CD4-positive, alpha-beta memory T cell (primary cell): Measurements from ENCODE around the gene TNFAIP3. TPM values are rescaled to one million over a fixed set of nuclear protein-coding genes. Genes with fewer than 3 reads are reported as not detected.
A peak's percentile ranks its signal among the peaks of the same experiment; 100 is the strongest.
"Not testable (repeated sequence)": the region's sequence is repeated elsewhere in the genome, so short reads cannot be mapped to it uniquely, and the experiment has no call there.

Source experiments
- CTCF ChIA-PET: fragments of 350-600 bp; sonication (Branson Sonifier 250); formaldehyde crosslinking; loops from one replicate; lab custom pipeline; 2021; ENCODE audit warnings: inconsistent platforms; ENCODE audit not compliant: partially characterized antibody; lab: Charles Lee
- POLR2A ChIA-PET: fragments of 350-600 bp; sonication (Branson Sonifier 250); formaldehyde crosslinking; loops from one replicate; lab custom pipeline; 2021; ENCODE audit not compliant: partially characterized antibody; lab: Charles Lee
- DNase-seq, 5 donors: peaks; one replicate each; pipeline versions ENCODE4 v3.0.0 to v3.0.0-alpha.2; 2020 to 2022; ENCODE audit warnings: mixed read lengths in 1 of 5
- H3K27ac ChIP-seq: one replicate; pipeline ENCODE4 v1.7.0; 2013; ENCODE audit warnings: low read depth, low read length
- H3K27me3 ChIP-seq: 2 replicates; pipeline ENCODE4 v1.7.0; 2013; ENCODE audit warnings: mild to moderate bottlenecking, low read length, moderate library complexity; ENCODE audit not compliant: insufficient read depth
- H3K36me3 ChIP-seq: 2 replicates; pipeline ENCODE4 v1.7.0; 2013; ENCODE audit warnings: mild to moderate bottlenecking, low read length, moderate library complexity; ENCODE audit not compliant: insufficient read depth
- H3K4me1 ChIP-seq: 2 replicates; pipeline ENCODE4 v1.7.0; 2013; ENCODE audit warnings: mild to moderate bottlenecking, low read length, moderate library complexity; ENCODE audit not compliant: insufficient read depth
- H3K4me3 ChIP-seq, 2 donors: one replicate each; pipeline ENCODE4 v1.7.0; 2013; ENCODE audit warnings: low read length in 2 of 2, mild to moderate bottlenecking in 1 of 2
- H3K9me3 ChIP-seq, 2 donors: one replicate each; pipeline ENCODE4 v1.7.0; 2013; ENCODE audit warnings: low read length in 2 of 2, control low read depth in 1 of 2; ENCODE audit not compliant: control insufficient read depth in 1 of 2
- H3K27ac Mint-ChIP-seq, 7 donors: one replicate each; pipeline ENCODE4 v1.8.0; 2020 to 2021; ENCODE audit warnings: mixed read lengths in 7 of 7, mild to moderate bottlenecking in 6 of 7, inconsistent platforms in 3 of 7, moderate library complexity in 3 of 7
- H3K27me3 Mint-ChIP-seq, 2 donors: one replicate each; pipeline ENCODE4 v1.8.0; 2020 to 2021; ENCODE audit warnings: mixed read lengths in 2 of 2
- H3K36me3 Mint-ChIP-seq, 2 donors: one replicate each; pipeline ENCODE4 v1.8.0; 2020 to 2021; ENCODE audit warnings: mixed read lengths in 2 of 2, inconsistent platforms in 1 of 2, mild to moderate bottlenecking in 1 of 2
- H3K4me1 Mint-ChIP-seq, 4 donors: one replicate each; pipeline ENCODE4 v1.8.0; 2020 to 2021; ENCODE audit warnings: mixed read lengths in 4 of 4, mild to moderate bottlenecking in 1 of 4
- H3K4me3 Mint-ChIP-seq, 8 donors: one replicate each; pipeline ENCODE4 v1.8.0; 2020 to 2021; ENCODE audit warnings: mixed read lengths in 8 of 8, mild to moderate bottlenecking in 7 of 8, moderate library complexity in 6 of 8, inconsistent platforms in 3 of 8
- H3K9me3 Mint-ChIP-seq, 8 donors: one replicate each; pipeline ENCODE4 v1.8.0; 2020 to 2021; ENCODE audit warnings: mixed read lengths in 8 of 8, mild to moderate bottlenecking in 5 of 8, inconsistent platforms in 3 of 8, moderate library complexity in 1 of 8
- intact Hi-C: fragments of 100-400 bp; cut with micrococcal nuclease; formaldehyde crosslinking; loops from one replicate; pipeline ENCODE4 v1.15.1; 2023
- polyA plus RNA-seq, 2 donors: library from polyadenylated mRNA; unstranded; fragments of 300-500 nt; fragmentation: Illumina TruSeq; gene quantifications; one replicate each; pipeline ENCODE4 v1.2.3, GENCODE V29; 2021
- total RNA-seq, 2 experiments: library from RNA; stranded (reverse); gene quantifications; one replicate each; pipeline ENCODE4 v1.2.3, GENCODE V29; 2021

TNFAIP3 gene
- total and polyA plus RNA-seq, 4 experiments from 2014 or later: 112 to 318 (median 155) TPM

DNA sequence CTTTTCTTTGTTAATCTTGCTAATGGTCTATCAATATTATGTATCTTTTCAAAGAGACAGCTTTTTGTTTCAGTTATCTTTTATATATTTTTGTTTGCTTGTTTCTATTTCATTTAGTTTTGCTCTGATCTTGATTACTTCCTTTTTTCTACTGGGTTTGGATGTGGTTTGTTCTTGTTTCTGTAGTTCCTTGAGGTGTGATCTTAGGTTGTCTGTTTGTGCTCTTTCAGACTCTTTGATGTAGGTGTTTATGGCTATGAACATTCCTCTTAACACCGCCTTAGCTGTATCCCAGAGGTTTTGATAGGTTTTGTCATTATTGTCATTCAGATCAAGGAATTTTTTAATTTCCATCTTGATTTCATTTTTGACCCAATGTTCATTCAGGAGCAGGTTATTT, 26.8 kb upstream of the TNFAIP3 start:
- Mint-ChIP-seq H3K4me1 (peaks cover 0 to 11% (median 5%) of the 10 kb centered on the region in 4 donors), H3K9me3 (peaks cover 5 to 52% (median 35%) of the 10 kb centered on the region in 8 donors), H3K4me3 (peak overlapping the region in 1 of 8 donors; percentile 49), H3K27ac (peak overlapping the region in 2 of 7 donors; percentile 4 to 15), H3K36me3 (peaks cover 3 to 16% of the 10 kb centered on the region in 2 donors), H3K27me3 (peaks cover 0 to 3% of the 10 kb centered on the region in 2 donors)
- Histone ChIP-seq H3K4me1 (no peaks in the 10 kb centered on the region), H3K9me3 (no peaks in the 10 kb centered on the region), H3K36me3 (no peaks in the 10 kb centered on the region), H3K4me3 (no peak overlapping the region), H3K27ac (no peak overlapping the region), H3K27me3 (no peaks in the 10 kb centered on the region)
- no peak for DNase-seq
- ChIA-PET CTCF (interaction anchor here (1.2 to 1.8 kb wide), 3 partner anchors 41 to 132 kb away, joined by 3 read pairs; no protein-coding TSS in a partner anchor), POLR2A (no interaction called here)
- intact Hi-C loops: no loop called here

DNA sequence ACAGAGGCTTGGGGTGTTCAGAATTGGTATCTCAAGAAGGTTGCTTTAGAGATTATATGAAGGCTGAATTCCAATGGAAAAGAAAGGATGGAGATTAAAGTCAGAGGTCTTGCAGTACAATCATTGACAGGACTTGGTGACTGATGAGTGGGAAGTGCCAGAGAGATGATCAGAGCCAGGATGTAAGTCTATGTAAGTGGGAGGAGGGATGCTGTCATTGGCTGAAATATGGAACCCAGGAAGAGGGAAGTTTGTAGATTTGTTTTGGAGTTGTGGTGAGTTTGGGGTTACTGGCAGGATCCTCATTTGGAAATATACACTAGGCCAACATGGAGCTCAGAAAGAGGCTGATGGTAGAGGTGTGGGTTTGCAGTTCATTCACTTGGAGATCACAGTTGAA, 23.8 kb upstream of the TNFAIP3 start:
- Mint-ChIP-seq H3K36me3 (peaks cover 3 to 16% of the 10 kb centered on the region in 2 donors), H3K27me3 (peaks cover 0 to 3% of the 10 kb centered on the region in 2 donors), H3K4me3 (no peak overlapping the region), H3K9me3 (peaks cover 4 to 48% (median 31%) of the 10 kb centered on the region in 8 donors), H3K4me1 (peaks cover 0 to 6% (median 1%) of the 10 kb centered on the region in 4 donors), H3K27ac (peak overlapping the region in 2 of 7 donors; percentile 65 to 76)
- H3K4me1 ChIP-seq: no peaks in the 10 kb centered on the region
- no peaks in the 10 kb centered on the region for H3K27me3 ChIP-seq
- H3K27ac ChIP-seq: no peak overlapping the region
- intact Hi-C loops: no loop called here
- no peaks in the 10 kb centered on the region for H3K9me3 ChIP-seq
- CTCF ChIA-PET: interaction anchor here (1.0 to 1.3 kb wide), 2 partner anchors 25 to 43 kb away, joined by 3 read pairs; no protein-coding TSS in a partner anchor
- no peak for DNase-seq
- H3K4me3 ChIP-seq: no peak overlapping the region
- H3K36me3 ChIP-seq: no peaks in the 10 kb centered on the region
- POLR2A ChIA-PET: interaction anchor here (1.3 kb wide), 1 partner anchor 126 kb away, joined by 3 read pairs; no protein-coding TSS in a partner anchor

DNA sequence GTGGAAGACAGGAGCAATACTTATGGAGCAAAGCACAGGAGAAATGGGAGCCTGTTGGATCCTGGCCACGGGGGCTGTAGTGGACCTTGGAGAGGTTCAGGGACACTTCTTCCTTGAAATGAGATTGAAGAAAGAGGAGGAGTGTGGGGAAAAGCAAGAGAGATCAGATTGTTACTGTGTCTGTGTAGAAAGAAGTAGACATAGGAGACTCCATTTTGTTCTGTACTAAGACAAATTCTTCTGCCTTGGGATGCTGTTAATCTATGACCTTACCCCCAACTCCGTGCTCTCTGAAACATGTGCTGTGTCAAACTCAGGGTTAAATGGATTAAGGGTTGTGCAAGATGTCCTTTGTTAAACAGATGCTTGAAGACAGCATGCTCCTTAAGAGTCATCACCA, 22.7 kb upstream of the TNFAIP3 start:
- CTCF ChIA-PET, intact Hi-C loops: not testable (repeated sequence)
- peaks cover 0 to 37% (median 21%) of the 10 kb centered on the region in 8 donors for H3K9me3 Mint-ChIP-seq

DNA sequence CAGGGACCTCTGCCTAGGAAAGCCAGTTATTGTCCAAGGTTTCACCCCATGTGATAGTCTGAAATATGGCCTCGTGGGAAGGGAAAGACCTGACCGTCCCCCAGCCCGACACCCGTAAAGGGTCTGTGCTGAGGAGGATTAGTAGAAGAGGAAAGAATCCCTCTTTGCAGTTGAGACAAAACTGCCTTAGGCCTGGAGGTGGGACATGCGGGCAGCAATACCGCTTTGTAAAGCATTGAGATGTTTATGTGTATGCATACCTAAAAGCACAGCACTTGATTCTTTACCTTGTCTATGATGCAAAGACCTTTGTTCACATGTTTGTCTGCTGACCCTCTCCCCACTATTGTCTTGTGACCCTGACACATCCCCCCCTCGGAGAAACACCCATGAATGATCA, 22.3 kb upstream of the TNFAIP3 start:
- H3K36me3 ChIP-seq, H3K4me3 ChIP-seq, H3K27me3 Mint-ChIP-seq, H3K9me3 ChIP-seq, H3K4me3 Mint-ChIP-seq, POLR2A ChIA-PET, H3K4me1 ChIP-seq, intact Hi-C loops, H3K27ac ChIP-seq, H3K4me1 Mint-ChIP-seq, H3K27ac Mint-ChIP-seq, CTCF ChIA-PET, DNase-seq, H3K27me3 ChIP-seq: not testable (repeated sequence)
- Mint-ChIP-seq H3K36me3 (peaks cover 1 to 16% of the 10 kb centered on the region in 2 donors), H3K9me3 (peaks cover 0 to 34% (median 17%) of the 10 kb centered on the region in 8 donors)

More for the DNA sequence above, 22.7 kb upstream of the TNFAIP3 start:
- H3K36me3 Mint-ChIP-seq: peaks cover 3 to 16% of the 10 kb centered on the region in 2 donors
- H3K27me3 Mint-ChIP-seq, H3K9me3 ChIP-seq, H3K4me1 ChIP-seq, H3K27me3 ChIP-seq, DNase-seq, H3K36me3 ChIP-seq, H3K27ac Mint-ChIP-seq, H3K4me1 Mint-ChIP-seq, H3K4me3 ChIP-seq, H3K4me3 Mint-ChIP-seq, H3K27ac ChIP-seq: not testable (repeated sequence)
- POLR2A ChIA-PET: interaction anchor here (1.3 kb wide), 1 partner anchor 127 kb away, joined by 3 read pairs; no protein-coding TSS in a partner anchor

DNA sequence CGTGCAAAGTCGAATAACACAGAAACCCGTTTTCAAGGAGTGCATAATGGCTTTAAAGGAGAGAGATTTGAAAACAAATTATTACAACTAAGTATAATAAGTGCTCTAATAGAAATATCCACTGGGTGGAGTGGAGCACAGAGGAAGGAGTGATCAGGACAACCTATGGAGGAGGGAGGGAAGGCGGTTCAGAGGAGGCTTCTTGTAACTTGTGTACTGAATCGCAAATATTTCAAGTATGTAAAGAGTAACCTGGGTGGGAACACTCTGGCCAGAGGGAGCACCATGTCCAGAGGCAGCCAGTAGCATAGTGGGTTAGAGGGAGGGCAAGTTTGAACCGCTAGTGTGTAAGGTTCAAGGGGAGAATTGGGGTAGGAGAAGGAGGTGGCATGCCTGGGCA, 21.6 kb upstream of the TNFAIP3 start:
- H3K4me3 ChIP-seq: no peak overlapping the region
- Mint-ChIP-seq H3K27me3 (peaks cover 0 to 3% of the 10 kb centered on the region in 2 donors), H3K36me3 (peaks cover 1 to 16% of the 10 kb centered on the region in 2 donors), H3K27ac (no peak overlapping the region), H3K4me1 (peaks cover 0 to under 1% (median 0%) of the 10 kb centered on the region in 4 donors), H3K4me3 (no peak overlapping the region), H3K9me3 (peaks cover 0 to 28% (median 10%) of the 10 kb centered on the region in 8 donors)
- no peaks in the 10 kb centered on the region for H3K27me3 ChIP-seq
- intact Hi-C loops: no loop called here
- ChIA-PET POLR2A (no interaction called here), CTCF (no interaction called here)
- DNase-seq: no peak
- H3K9me3 ChIP-seq: no peaks in the 10 kb centered on the region
- no peaks in the 10 kb centered on the region for H3K4me1 ChIP-seq
- no peak overlapping the region for H3K27ac ChIP-seq
- H3K36me3 ChIP-seq: no peaks in the 10 kb centered on the region

DNA sequence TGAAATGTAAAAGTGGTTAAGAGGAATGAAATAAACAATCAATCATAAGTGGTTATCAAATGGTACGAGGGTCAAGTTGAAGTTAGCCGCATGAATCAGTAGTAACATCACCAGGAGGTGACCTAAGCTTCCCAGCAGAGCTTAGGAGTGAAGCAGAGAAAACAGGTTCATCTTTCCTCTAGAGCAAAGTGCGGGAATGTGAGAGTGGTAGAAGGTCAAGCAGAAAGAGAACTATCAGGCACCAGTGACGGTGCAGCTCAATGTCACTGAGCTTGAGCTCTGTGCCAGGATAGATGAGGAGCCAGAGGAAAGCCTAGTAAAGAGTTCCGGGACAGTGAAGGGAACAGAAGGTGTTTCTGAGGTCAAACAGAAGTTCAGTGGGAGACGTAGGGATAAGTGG, 20.8 kb upstream of the TNFAIP3 start:
- peaks cover under 1 to 16% of the 10 kb centered on the region in 2 donors for H3K36me3 Mint-ChIP-seq

DNA sequence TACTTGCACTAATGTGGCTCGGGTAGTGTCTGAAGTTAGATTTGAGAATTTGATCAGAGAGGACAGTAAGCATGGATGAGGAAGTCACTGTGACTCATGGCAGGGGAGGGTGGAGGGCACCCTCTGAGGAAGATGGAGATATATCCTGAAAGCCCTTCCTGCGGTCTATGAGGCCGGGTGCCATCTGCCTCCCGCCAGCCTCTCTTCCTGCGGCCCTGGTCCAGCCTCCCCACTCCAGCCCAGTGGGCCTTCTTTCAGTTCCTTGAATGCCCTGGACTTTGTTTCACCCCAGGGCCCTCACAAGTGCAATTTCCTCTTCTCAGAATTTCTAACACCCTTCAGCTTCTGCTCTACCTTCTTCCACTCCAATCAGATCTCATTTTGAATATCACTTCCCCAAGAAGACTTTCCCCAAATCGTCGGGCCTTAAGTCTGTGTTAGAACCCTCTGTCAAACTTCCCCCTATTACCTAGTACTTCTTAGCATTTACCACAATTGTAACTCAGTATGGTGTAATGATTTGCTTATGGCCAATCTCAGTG, 20.2 kb upstream of the TNFAIP3 start:
- H3K9me3 ChIP-seq: no peaks in the 10 kb centered on the region
- no peaks in the 10 kb centered on the region for H3K27me3 ChIP-seq
- Mint-ChIP-seq H3K9me3 (peaks cover 0 to 14% (median 2%) of the 10 kb centered on the region in 8 donors), H3K4me1 (no peaks in the 10 kb centered on the region), H3K36me3 (peaks cover 0 to 16% of the 10 kb centered on the region in 2 donors), H3K4me3 (no peak overlapping the region), H3K27ac (no peak overlapping the region), H3K27me3 (peaks cover 0 to 3% of the 10 kb centered on the region in 2 donors)
- no peaks in the 10 kb centered on the region for H3K36me3 ChIP-seq
- ChIA-PET POLR2A (no interaction called here), CTCF (no interaction called here)
- no peaks in the 10 kb centered on the region for H3K4me1 ChIP-seq
- no peak overlapping the region for H3K4me3 ChIP-seq
- no peak for DNase-seq
- no peak overlapping the region for H3K27ac ChIP-seq
- intact Hi-C loops: no loop called here

More for the DNA sequence above, 20.8 kb upstream of the TNFAIP3 start:
- no peak overlapping the region for H3K4me3 ChIP-seq
- no peaks in the 10 kb centered on the region for H3K9me3 ChIP-seq
- H3K4me1 Mint-ChIP-seq: no peaks in the 10 kb centered on the region
- intact Hi-C loops: no loop called here
- POLR2A ChIA-PET: no interaction called here
- H3K27me3 Mint-ChIP-seq: peaks cover 0 to 3% of the 10 kb centered on the region in 2 donors
- H3K27ac Mint-ChIP-seq: no peak overlapping the region
- no peak for DNase-seq
- no peak overlapping the region for H3K4me3 Mint-ChIP-seq
- no peaks in the 10 kb centered on the region for H3K27me3 ChIP-seq
- CTCF ChIA-PET: no interaction called here
- no peak overlapping the region for H3K27ac ChIP-seq
- no peaks in the 10 kb centered on the region for H3K36me3 ChIP-seq
- H3K9me3 Mint-ChIP-seq: peaks cover 0 to 20% (median 2%) of the 10 kb centered on the region in 8 donors
- no peaks in the 10 kb centered on the region for H3K4me1 ChIP-seq
